T-helper 1 cell (primary cell): Measurements from ENCODE around the gene DRD3.

Experiments used
- DNase-seq, 5 donors: peaks; one replicate each; pipeline ENCODE4 v3.0.0-alpha.2; 2012 to 2020

The DRD3 gene

GRCh38 chr3:114176890-114177289 is 2.0 kb downstream of the DRD3 start:
- no peak for DNase-seq

GRCh38 chr3:114176487-114176886 is 2.4 kb downstream of the DRD3 start:
- no peak for DNase-seq

GRCh38 chr3:114175204-114175987 is 3.5 kb downstream of the DRD3 start:
- DNase-seq, result no peak

- DNase-seq, result no peak
Observed at GRCh38 chr3:114171677-114172076, 7.2 kb downstream of the DRD3 start.

DNA sequence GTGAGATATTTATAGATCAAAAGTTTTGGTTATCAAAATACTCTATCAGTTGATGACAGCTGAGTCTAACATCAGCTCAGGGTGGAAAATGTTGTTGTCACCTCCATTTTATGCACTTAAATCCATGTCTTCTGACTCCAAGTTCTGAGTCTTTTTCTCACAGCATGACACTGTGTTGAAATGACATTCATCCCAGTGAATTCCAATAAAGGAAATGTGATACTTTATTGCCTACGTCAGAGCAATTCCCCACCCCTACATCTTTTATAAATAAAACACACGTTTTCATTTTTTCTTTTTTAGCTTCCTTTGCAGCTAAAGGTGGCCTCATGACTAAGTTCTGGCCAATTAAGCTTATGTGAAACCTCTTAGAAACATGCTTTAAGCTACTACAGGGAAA is 10.7 kb downstream of the DRD3 start:
- no peak for DNase-seq

DNA sequence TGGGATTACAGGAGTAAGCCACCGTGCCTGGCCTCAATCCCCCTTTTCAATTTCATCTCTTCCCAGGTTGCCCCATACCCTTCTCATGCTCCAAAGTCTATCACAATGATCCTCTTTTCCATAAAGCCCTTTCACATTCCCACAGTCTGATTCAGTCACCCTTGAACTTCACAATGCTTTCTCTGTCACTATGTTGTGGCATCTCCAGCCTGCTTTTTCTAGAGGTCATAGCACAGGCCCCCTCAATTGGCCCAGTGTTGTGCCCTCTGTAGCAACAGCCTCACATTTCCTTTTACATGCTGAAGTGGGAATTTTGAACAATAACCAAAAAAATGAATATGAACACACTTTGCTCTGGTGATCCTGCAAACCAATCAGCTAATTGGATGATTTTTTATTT is 21.5 kb downstream of the DRD3 start:
- DNase-seq, result no peak

DNA sequence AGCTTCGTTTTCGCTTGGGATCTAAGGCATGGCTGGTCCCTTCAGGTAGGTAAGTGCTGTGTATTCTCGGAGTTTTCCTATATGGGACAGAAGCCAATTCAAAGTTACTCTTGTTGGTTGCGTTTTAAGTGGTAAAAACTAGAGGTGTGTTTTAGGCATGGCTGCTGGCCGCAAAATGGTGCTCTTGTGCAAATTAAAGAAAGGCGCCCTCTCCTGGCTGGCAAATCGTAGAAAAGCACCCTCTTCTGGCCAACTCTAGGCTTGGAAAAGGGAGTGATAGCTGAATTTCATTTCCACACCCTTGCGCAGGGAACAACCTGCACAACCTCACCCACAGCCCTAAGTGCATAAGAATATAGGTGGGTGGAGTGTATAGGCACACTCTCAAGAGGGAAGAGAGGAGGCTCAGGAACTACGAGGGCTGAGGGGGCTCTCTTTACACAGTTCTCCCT is 23.5 kb downstream of the DRD3 start:
- peak in 1 of 5 donors; percentile 25 for DNase-seq

GRCh38 chr3:114154321-114154821 is 24.5 kb downstream of the DRD3 start:
- no peak for DNase-seq

- DNase-seq, result peak; percentile 59 to 78 (median 72)
Observed at GRCh38 chr3:114152519-114153151, 26.2 kb downstream of the DRD3 start.

GRCh38 chr3:114151091-114151490 is 27.8 kb downstream of the DRD3 start:
- no peak for DNase-seq

GRCh38 chr3:114147251-114147650 is 31.6 kb downstream of the DRD3 start:
- DNase-seq, result no peak

- DNase-seq, result peak in 1 of 5 donors; percentile 28
Observed at GRCh38 chr3:114144909-114145688, 33.8 kb downstream of the DRD3 start.

GRCh38 chr3:114143817-114144216 is 35.0 kb downstream of the DRD3 start:
- DNase-seq, result no peak

GRCh38 chr3:114139836-114140235 is 39.0 kb downstream of the DRD3 start:
- DNase-seq, result no peak

- DNase-seq, result peak in 1 of 5 donors; percentile 57
Observed at GRCh38 chr3:114133947-114134346, 44.9 kb downstream of the DRD3 start.

GRCh38 chr3:114132500-114132899 is 46.4 kb downstream of the DRD3 start:
- no peak for DNase-seq

DNA sequence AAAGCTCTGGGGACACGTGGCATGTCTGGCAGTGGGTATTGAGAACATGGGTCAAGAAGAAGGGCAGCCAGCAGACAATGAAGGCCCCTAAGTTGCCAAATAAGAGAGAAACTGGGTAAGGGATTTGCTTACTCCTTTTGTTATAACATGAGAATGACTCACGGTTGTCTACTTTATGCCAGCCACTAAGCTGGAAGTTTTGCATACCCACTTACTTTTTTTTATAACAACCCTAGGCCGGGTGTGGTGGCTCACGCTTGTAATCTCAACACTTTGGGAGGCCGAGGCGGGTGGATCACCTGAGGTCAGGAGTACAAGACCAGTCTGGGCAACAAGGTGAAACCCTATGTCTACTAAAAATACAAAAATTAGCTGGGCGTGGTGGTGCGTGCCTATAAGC is 50.0 kb downstream of the DRD3 start:
- no peak for DNase-seq

- no peak for DNase-seq
Observed at GRCh38 chr3:114128231-114128630, 50.6 kb downstream of the DRD3 start.

DNA sequence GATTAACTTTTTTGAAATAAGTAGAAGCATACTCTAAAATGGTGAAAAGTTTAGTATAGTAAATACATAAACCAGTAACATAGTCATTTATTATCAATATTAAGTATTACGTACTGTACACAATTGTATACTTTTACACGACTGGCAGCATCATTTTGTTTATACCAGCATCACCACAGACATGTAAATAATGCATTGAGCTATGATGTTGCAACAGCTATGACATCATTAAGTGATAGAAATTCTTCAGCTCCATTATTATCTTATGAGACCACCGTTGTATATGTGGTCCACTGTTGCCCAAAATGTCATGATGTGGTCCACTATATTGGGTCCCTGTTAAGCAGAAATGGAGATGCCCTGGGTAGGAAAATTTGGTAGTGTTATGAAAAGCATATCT is 51.3 kb downstream of the DRD3 start:
- DNase-seq, result no peak

GRCh38 chr3:114126461-114126860 is 52.4 kb downstream of the DRD3 start:
- no peak for DNase-seq

- DNase-seq, result no peak
Observed at GRCh38 chr3:114122027-114122709, 56.7 kb downstream of the DRD3 start.

DNA sequence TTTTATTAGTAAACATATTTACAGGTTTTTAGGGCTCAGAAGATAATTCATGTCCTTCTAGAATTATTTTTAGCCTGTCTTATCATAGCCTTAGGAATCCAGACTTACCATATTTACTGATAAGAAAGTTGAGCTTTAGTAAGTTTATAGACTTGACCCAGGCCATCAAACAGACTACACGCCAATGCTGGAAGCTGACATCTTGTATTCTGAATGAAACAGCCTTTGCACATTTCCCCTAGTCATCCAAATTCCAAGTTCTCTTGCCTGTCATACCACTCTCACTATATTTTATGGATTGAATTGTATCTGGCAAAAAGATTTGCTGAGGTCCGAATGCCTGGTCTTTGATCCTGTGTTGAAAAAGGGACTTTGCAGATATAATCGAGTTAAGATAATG is 58.6 kb downstream of the DRD3 start:
- no peak for DNase-seq

GRCh38 chr3:114119776-114120175 is 59.1 kb downstream of the DRD3 start:
- DNase-seq, result no peak
